Measurements from ENCODE around the gene MRPL10. TPM values are rescaled to one million over a fixed set of nuclear protein-coding genes. Genes with fewer than 3 reads are reported as not detected.

Gene MRPL10
- polyA plus RNA-seq, 2 of the 4 experiments (the other 2 are of a cell fraction), result 62.8 to 97.7 TPM

GRCh38 chr17:47872651-47873161 lies 41.4 kb upstream of the MRPL10 start:
- 0 out of 3 replicates have a peak, but pooled peaks cover 6% of the 10 kb centered on the region for H3K4me1 ChIP-seq
- POLR2A ChIA-PET, result interaction anchor here (1.0 kb wide), 1 partner anchor 23 kb away, joined by 3 read pairs; no protein-coding TSS in a partner anchor
- H3K4me3 ChIP-seq, result no peak overlapping the region
- CTCF ChIA-PET, result interaction anchor here (0.9 to 17.0 kb wide), 5 partner anchors 9 to 76 kb away, joined by 4 to 224 read pairs (median 8); partner anchors contain the start of genes LRRC46, MRPL10, SCRN2 and SP6
- FAIRE-seq (no peak), ATAC-seq (0 out of 6 replicates have a peak, but pooled peaks of 1 of the 2 experiments have one; percentile 11), DNase-seq (ENCODE audit: low read depth in 1 of 2, low spot score in 1 of 2) (no peak)
- no peaks in the 10 kb centered on the region for H3K9me3 ChIP-seq
- no peak for TF ChIP-seq HDAC2 (IDR thresholded peaks at IDR 0.05)
- TF ChIP-seq EP300 (IDR thresholded peaks at IDR 0.05), result no peak
- no peak for TF ChIP-seq HES2 (IDR thresholded peaks at IDR 0.05)
- no peak for TF ChIP-seq NFE2L2 (conservative IDR thresholded peaks at IDR 0.05; ENCODE audit: low read length)
- TF ChIP-seq POLR2A (IDR thresholded peaks at IDR 0.05; ENCODE audit: low read length), result no peak
- TF ChIP-seq EHF (CRISPR knock-in tag; IDR thresholded peaks at IDR 0.05), result no peak
- no peak for TF ChIP-seq CHD4 (IDR thresholded peaks at IDR 0.05; ENCODE audit: borderline replicate concordance)
- TF ChIP-seq REST (IDR thresholded peaks at IDR 0.05), result no peak
- no peak for TF ChIP-seq HEYL (CRISPR knock-in tag; IDR thresholded peaks at IDR 0.05)
- no peak overlapping the region for H3K4me2 ChIP-seq
- no peak overlapping the region; a peak in 1 of 6 replicates for H3K27ac ChIP-seq
- 84% methylated on average over 9 of the region's 15 CpGs for WGBS (ENCODE audit: missing lambda C conversion rate)

- Histone ChIP-seq H3K27ac (no peak overlapping the region; a peak in 1 of 6 replicates), H3K9me3 (no peaks in the 10 kb centered on the region), H3K4me1 (0 out of 3 replicates have a peak, but pooled peaks cover 6% of the 10 kb centered on the region), H3K4me2 (no peak overlapping the region), H3K4me3 (no peak overlapping the region)
- CTCF ChIA-PET, result interaction anchor here (1.2 to 17.0 kb wide), 6 partner anchors 8 to 104 kb away, joined by 3 to 224 read pairs (median 6); partner anchors contain the start of genes SCRN2 and SP6
- no peak for TF ChIP-seq NPAS2 (CRISPR knock-in tag; IDR thresholded peaks at IDR 0.05; ENCODE audit: borderline replicate concordance)
- no peak for TF ChIP-seq ESRRA (IDR thresholded peaks at IDR 0.05; ENCODE audit: borderline replicate concordance, low read length)
- TF ChIP-seq ZC3H11A (IDR thresholded peaks at IDR 0.05), result no peak
- no peak for TF ChIP-seq CHD4 (IDR thresholded peaks at IDR 0.05; ENCODE audit: borderline replicate concordance)
- no peak for TF ChIP-seq HOXA7 (CRISPR knock-in tag; IDR thresholded peaks at IDR 0.05)
- no peak for TF ChIP-seq EP300 (IDR thresholded peaks at IDR 0.05)
- no peak for TF ChIP-seq RNF2 (IDR thresholded peaks at IDR 0.05; ENCODE audit: borderline replicate concordance, low read depth)
- TF ChIP-seq USF2 (IDR thresholded peaks at IDR 0.05), result no peak
- no peak for TF ChIP-seq KDM5A (IDR thresholded peaks at IDR 0.05)
- no peak for TF ChIP-seq SMC3 (IDR thresholded peaks at IDR 0.05)
- TF ChIP-seq GATA3 (IDR thresholded peaks at IDR 0.05; ENCODE audit: borderline replicate concordance), result no peak
- TF ChIP-seq EHMT2 (IDR thresholded peaks at IDR 0.05; ENCODE audit: low read depth), result no peak
- no peak for TF ChIP-seq HMGXB4 (CRISPR knock-in tag; IDR thresholded peaks at IDR 0.05; ENCODE audit: borderline replicate concordance)
- TF ChIP-seq CBX2 (IDR thresholded peaks at IDR 0.05; ENCODE audit: borderline replicate concordance, low read depth), result no peak
- 89% methylated on average over 23 of the region's 29 CpGs for WGBS (ENCODE audit: missing lambda C conversion rate)
- FAIRE-seq (no peak), ATAC-seq (no peak), DNase-seq (ENCODE audit: low read depth in 1 of 2, low spot score in 1 of 2) (no peak)
- POLR2A ChIA-PET, result interaction anchor here (0.7 kb wide), 1 partner anchor 22 kb away, joined by 4 read pairs; no protein-coding TSS in a partner anchor
Observed at GRCh38 chr17:47872019-47872650, 40.8 kb upstream of the MRPL10 start.
